GM12878 (cell line): ENCODE results near the gene ACSF3. TPM values are rescaled to one million over a fixed set of nuclear protein-coding genes. Genes with fewer than 3 reads are reported as not detected.

ENCODE experiments used
- ATAC-seq: fragments of 200-7000 bp; cut with Tn5 transposase; 3 replicates; pipeline ENCODE4 v1.9.1; 2020; ENCODE audit warnings: mild to moderate bottlenecking, moderate library complexity
- BruUV-seq: library from RNA; stranded (reverse); fragments of 400-500 nt; replicated peaks from 2 replicates; lab custom pipeline; 2021; lab: Mats Ljungman, UMichigan
- CTCF ChIA-PET: fragments of 300-600 bp; sonication (Branson Sonifier 250); formaldehyde crosslinking; extraction: SDS; loops from one replicate; lab custom pipeline; 2021; ENCODE audit warnings: inconsistent platforms; lab: Yijun Ruan, JAX
- POLR2A ChIA-PET: fragments of 350-600 bp; formaldehyde crosslinking; extraction: SDS; loops from one replicate; lab custom pipeline; 2021; ENCODE audit warnings: inconsistent platforms; lab: Charles Lee
- RAD21 ChIA-PET: fragments of 300-600 bp; sonication (Branson Sonifier 250); formaldehyde crosslinking; loops from one replicate; lab custom pipeline; 2023; ENCODE audit warnings: antibody characterized with exemption; ENCODE audit not compliant: unreplicated experiment; lab: Charles Lee
- SMC1A ChIA-PET: fragments of 300-600 bp; sonication (Branson Sonifier 250); formaldehyde crosslinking; loops from one replicate; lab custom pipeline; 2023; ENCODE audit not compliant: unreplicated experiment, uncharacterized antibody; lab: Charles Lee
- DNase-seq: peaks from one replicate; pipeline ENCODE4 v3.0.0-alpha.2; 2011; ENCODE audit warnings: low read depth, low spot score
- FAIRE-seq: peaks from 3 replicates; lab custom pipeline; 2011; peaks lifted over from hg19 to GRCh38; lab: Jason Lieb, UNC
- H2AFZ ChIP-seq: 2 replicates; pipeline ENCODE4 v1.6.0; 2011; ENCODE audit warnings: low read depth, low read length, control low read depth; ENCODE audit not compliant: control insufficient read depth
- H3K27ac ChIP-seq: 2 replicates; pipeline ENCODE4 v1.5.1; 2011; ENCODE audit warnings: control low read depth; ENCODE audit not compliant: control insufficient read depth, insufficient read depth
- H3K27me3 ChIP-seq, 2 experiments: replicated peaks in 1 of 2; 2 replicates each; pipeline versions ENCODE4 v1.6.0 to v1.6.1; 2011; ENCODE audit warnings: low read length in 1 of 2; ENCODE audit not compliant: control insufficient read depth in 2 of 2, insufficient read depth in 2 of 2
- H3K36me3 ChIP-seq, 2 experiments: 2 replicates each; pipeline ENCODE4 v1.5.1; 2011; ENCODE audit warnings: low read length in 1 of 2; ENCODE audit not compliant: control insufficient read depth in 2 of 2, insufficient read depth in 2 of 2
- H3K4me1 ChIP-seq: 2 replicates; pipeline ENCODE4 v1.6.1; 2011; ENCODE audit warnings: mild to moderate bottlenecking, low read length, moderate library complexity, mixed read lengths; ENCODE audit not compliant: control insufficient read depth, insufficient read depth
- H3K4me2 ChIP-seq: 2 replicates; pipeline ENCODE4 v1.6.0; 2011; ENCODE audit warnings: control low read depth; ENCODE audit not compliant: control insufficient read depth, insufficient read depth
- H3K4me3 ChIP-seq: fragments of 200-600 bp; sonication (generic); 2 replicates; pipeline ENCODE4 v1.5.1; 2016
- H3K79me2 ChIP-seq: 2 replicates; pipeline ENCODE4 v1.6.0; 2011; ENCODE audit warnings: low read length; ENCODE audit not compliant: control insufficient read depth, insufficient read depth
- H3K9ac ChIP-seq: 2 replicates; pipeline ENCODE4 v1.8.0; 2011; ENCODE audit warnings: low read length, control low read depth, mixed read lengths; ENCODE audit not compliant: control insufficient read depth, insufficient read depth
- H3K9me3 ChIP-seq: replicated peaks from 3 replicates; pipeline ENCODE4 v1.5.1; 2011; ENCODE audit warnings: mild to moderate bottlenecking, low read length; ENCODE audit not compliant: control insufficient read depth, insufficient read depth
- H4K20me1 ChIP-seq: 2 replicates; pipeline ENCODE4 v1.6.0; 2011; ENCODE audit not compliant: control insufficient read depth, insufficient read depth
- CREB1 ChIP-seq: IDR thresholded peaks from 2 replicates; pipeline ENCODE4 v1.6.1; 2012; ENCODE audit warnings: low read depth, mild to moderate bottlenecking, inconsistent platforms
- GATAD2B ChIP-seq: fragments of 450-650 bp; conservative IDR thresholded peaks from 2 replicates; pipeline ENCODE4 v1.6.1; 2017; ENCODE audit warnings: low read depth, mild to moderate bottlenecking, moderate library complexity
- HDGF ChIP-seq: fragments of 450-650 bp; IDR thresholded peaks from 2 replicates; pipeline ENCODE4 v1.6.1; 2016; ENCODE audit warnings: antibody characterized with exemption
- IKZF2 ChIP-seq, 2 experiments: fragments of 450-650 bp; IDR thresholded peaks; 2 replicates each; pipeline ENCODE4 v1.6.1; 2017; ENCODE audit warnings: mild to moderate bottlenecking in 2 of 2, moderate library complexity in 2 of 2
- MLLT1 ChIP-seq: fragments of 450-650 bp; IDR thresholded peaks from 2 replicates; pipeline ENCODE4 v1.6.1; 2016; ENCODE audit warnings: mild to moderate bottlenecking
- PML ChIP-seq: IDR thresholded peaks from 2 replicates; pipeline ENCODE4 v1.6.1; 2012; ENCODE audit warnings: low read length, inconsistent platforms
- POU2F2 ChIP-seq: IDR thresholded peaks from 3 replicates; pipeline ENCODE4 v1.6.1; 2011; ENCODE audit warnings: low read depth, mild to moderate bottlenecking, low read length, borderline replicate concordance
- TAF1 ChIP-seq: IDR thresholded peaks from 2 replicates; pipeline ENCODE4 v1.6.1; 2011; ENCODE audit warnings: mild to moderate bottlenecking, low read depth, low read length, borderline replicate concordance
- WGBS: methylation state at CpG from one replicate; pipeline ENCODE4 v1.1.6; 2016; ENCODE audit warnings: low lambda C conversion rate; ENCODE audit not compliant: insufficient replicate concordance, insufficient coverage; ENCODE audit errors: missing lambda C conversion rate; 5-methylcytosine and 5-hydroxymethylcytosine counted together
- in situ Hi-C: fragments of 300-500 bp; cut with MboI; formaldehyde crosslinking; loops from 9 replicates; pipeline ENCODE4 v1.14.3; 2018; ENCODE audit warnings: mixed read lengths
- intact Hi-C: fragments of 100-400 bp; cut with micrococcal nuclease; formaldehyde crosslinking; loops from one replicate; pipeline ENCODE4 v1.14.2; 2022; ENCODE audit not compliant: unreplicated experiment
- polyA plus RNA-seq, 11 experiments: library from polyadenylated mRNA; depleted of rRNA in 4 of 11; unstranded in 6 of 11; stranded (reverse) in 5 of 11; fragments of >200 nt; fragmentation: Nextera tagmentation in 4 of 11; fragmentation: Illumina TruSeq in 1 of 11; extraction: Ambion mirVana in 4 of 11; extraction: Trizol in 1 of 11; gene quantifications; 1 replicate in 1 of 11; 2 replicates in 10 of 11; pipeline versions ENCODE4 v1.2.1 to v1.2.3, GENCODE V29; 2011 to 2016; ENCODE audit warnings: inconsistent platforms in 2 of 11, missing spikeins in 2 of 11, low read depth in 1 of 11
- total RNA-seq, 4 experiments: library from RNA; depleted of rRNA in 3 of 4; stranded (reverse); fragments of >200 nt in 3 of 4; fragmentation: Illumina TruSeq in 1 of 4; extraction: Trizol in 1 of 4; gene quantifications; 2 replicates each; pipeline versions ENCODE4 v1.2.1 to v1.2.3, GENCODE V29; 2013 to 2021

The ACSF3 gene
- total and polyA plus RNA-seq, 10 of the 15 experiments (the other 5 are each of a cell fraction or from before 2014, with no cell fraction given) = 1.0 to 44.4 (median 25.8) TPM

DNA sequence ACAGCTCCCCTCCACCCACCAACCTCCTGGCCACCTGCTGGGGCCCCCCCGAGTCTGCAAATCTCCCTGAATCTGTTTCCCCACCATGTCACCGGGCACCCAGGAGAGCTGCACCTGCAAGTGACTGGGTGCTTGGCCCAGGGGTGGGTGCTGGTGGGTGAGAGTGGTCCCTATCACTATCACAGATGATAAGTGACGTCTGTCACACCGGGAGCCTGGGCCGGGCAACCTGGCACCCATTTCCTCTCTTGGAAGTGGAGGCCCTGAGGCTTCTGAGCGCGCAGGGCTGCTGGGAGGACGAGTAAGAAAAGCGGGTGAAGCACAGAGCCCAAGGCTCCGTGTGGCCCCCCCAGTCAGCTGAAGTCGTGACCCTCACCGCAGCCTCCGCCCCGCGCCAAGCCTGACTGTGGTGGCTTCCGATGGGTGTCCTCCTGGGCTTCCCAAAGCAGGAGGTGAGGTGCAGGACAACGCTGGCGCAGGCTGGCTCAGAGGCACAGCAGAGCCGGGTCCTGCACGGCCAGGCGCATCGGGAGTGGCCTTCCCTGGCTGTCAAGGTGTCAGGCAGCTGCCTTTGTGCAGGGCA, 21.0 kb upstream of the ACSF3 start:
- BruUV-seq = no TSS peak
- TF ChIP-seq CREB1 (no peak), GATAD2B (no peak), MLLT1 (no peak), IKZF2 (IDR thresholded peaks at IDR 0.05) (no peak), PML (no peak), TAF1 (no peak), POU2F2 (no peak), HDGF (no peak)
- no peaks in the 10 kb centered on the region for H3K36me3 ChIP-seq
- FAIRE-seq = no peak
- no peak for ATAC-seq
- no peak for DNase-seq
- no peak overlapping the region for H3K9ac ChIP-seq
- ChIA-PET RAD21 (no interaction called here), SMC1A (no interaction called here), POLR2A (interaction anchor here (0.8 kb wide), 1 partner anchor 8 kb away, joined by 3 read pairs; no protein-coding TSS in a partner anchor), CTCF (no interaction called here)
- no peak overlapping the region for H3K4me3 ChIP-seq
- intact Hi-C loops = no loop called here
- H3K27ac ChIP-seq = no peak overlapping the region
- no peak overlapping the region for H2AFZ ChIP-seq
- no peaks in the 10 kb centered on the region for H3K4me1 ChIP-seq
- H3K9me3 ChIP-seq = peaks cover 7% of the 10 kb centered on the region; the same call in 2 of the 3 replicates
- 71% methylated on average over 22 of the region's 22 CpGs for WGBS
- in situ Hi-C loops = no loop called here
- no peak overlapping the region for H3K4me2 ChIP-seq
- H3K79me2 ChIP-seq = no peaks in the 10 kb centered on the region
- H4K20me1 ChIP-seq = no peaks in the 10 kb centered on the region
- H3K27me3 ChIP-seq = no peaks in the 10 kb centered on the region
